Peyer's patch (tissue), 4 donors: ENCODE data around the gene ACAD11.

Experiments
- POLR2A ChIP-seq, 2 donors: fragments of 450-650 bp; IDR thresholded peaks; one replicate each; pipeline ENCODE4 v1.5.1; 2017; ENCODE audit warnings: antibody characterized with exemption in 2 of 2, mild to moderate bottlenecking in 2 of 2, moderate library complexity in 2 of 2
- TF ChIP-seq, protein P1 (sequence below), 6 experiments: fragments of 450-650 bp in 4 of 6; fragments of 200-600 bp in 2 of 6; sonication (generic) in 1 of 6; IDR thresholded peaks; one replicate each; pipeline ENCODE4 v1.5.1; 2017 to 2019; ENCODE audit warnings: antibody characterized with exemption in 6 of 6, mild to moderate bottlenecking in 3 of 6, moderate library complexity in 1 of 6

GRCh38 chr3:132592216-132592615, 67.4 kb downstream of the ACAD11 start:
- TF ChIP-seq, protein P1, sequence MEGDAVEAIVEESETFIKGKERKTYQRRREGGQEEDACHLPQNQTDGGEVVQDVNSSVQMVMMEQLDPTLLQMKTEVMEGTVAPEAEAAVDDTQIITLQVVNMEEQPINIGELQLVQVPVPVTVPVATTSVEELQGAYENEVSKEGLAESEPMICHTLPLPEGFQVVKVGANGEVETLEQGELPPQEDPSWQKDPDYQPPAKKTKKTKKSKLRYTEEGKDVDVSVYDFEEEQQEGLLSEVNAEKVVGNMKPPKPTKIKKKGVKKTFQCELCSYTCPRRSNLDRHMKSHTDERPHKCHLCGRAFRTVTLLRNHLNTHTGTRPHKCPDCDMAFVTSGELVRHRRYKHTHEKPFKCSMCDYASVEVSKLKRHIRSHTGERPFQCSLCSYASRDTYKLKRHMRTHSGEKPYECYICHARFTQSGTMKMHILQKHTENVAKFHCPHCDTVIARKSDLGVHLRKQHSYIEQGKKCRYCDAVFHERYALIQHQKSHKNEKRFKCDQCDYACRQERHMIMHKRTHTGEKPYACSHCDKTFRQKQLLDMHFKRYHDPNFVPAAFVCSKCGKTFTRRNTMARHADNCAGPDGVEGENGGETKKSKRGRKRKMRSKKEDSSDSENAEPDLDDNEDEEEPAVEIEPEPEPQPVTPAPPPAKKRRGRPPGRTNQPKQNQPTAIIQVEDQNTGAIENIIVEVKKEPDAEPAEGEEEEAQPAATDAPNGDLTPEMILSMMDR (IDR thresholded peaks at IDR 0.05): no peak
- no peak for TF ChIP-seq POLR2A (IDR thresholded peaks at IDR 0.05)
